PFSK-1 (cell line): ENCODE measurements around the gene SIPA1.

ENCODE experiments used
- FOXP2 ChIP-seq: optimal IDR thresholded peaks from 2 replicates; pipeline ENCODE3; 2011; ENCODE audit warnings: borderline replicate concordance, control low read depth, inconsistent platforms; ENCODE audit not compliant: insufficient read depth; ENCODE audit errors: extremely low read length, extremely low read depth
- POLR2AphosphoS5 ChIP-seq: IDR thresholded peaks from 2 replicates; pipeline ENCODE4 v1.6.1; 2012; ENCODE audit warnings: low read depth, mild to moderate bottlenecking, control low read depth, low read length, moderate library complexity
- REST ChIP-seq, 2 experiments: IDR thresholded peaks; 2 replicates each; pipeline versions ENCODE4 v1.6.1 to v1.8.0; 2011 to 2012; ENCODE audit warnings: low read depth in 2 of 2, low read length in 2 of 2, control low read depth in 1 of 2, inconsistent platforms in 1 of 2, mild to moderate bottlenecking in 1 of 2, moderate library complexity in 1 of 2; ENCODE audit not compliant: insufficient read depth in 1 of 2
- SIN3A ChIP-seq: IDR thresholded peaks from 2 replicates; pipeline ENCODE4 v1.6.1; 2012; ENCODE audit warnings: mild to moderate bottlenecking, low read length, moderate library complexity, borderline replicate concordance; ENCODE audit not compliant: insufficient read depth
- TAF1 ChIP-seq: IDR thresholded peaks from 2 replicates; pipeline ENCODE4 v1.6.1; 2012; ENCODE audit warnings: low read length, control low read depth, borderline replicate concordance; ENCODE audit not compliant: insufficient read depth

Gene SIPA1

GRCh38 chr11:65592858-65593517 lies 44.9 kb upstream of the SIPA1 start:
- no peak for TF ChIP-seq SIN3A
- no peak for TF ChIP-seq TAF1
- TF ChIP-seq REST (IDR thresholded peaks at IDR 0.05; ENCODE audit: insufficient read depth in 1 of 2, low read depth in 2 of 2, low read length in 2 of 2), result no peak
- TF ChIP-seq FOXP2, result no peak
- TF ChIP-seq POLR2AphosphoS5, result no peak

- TF ChIP-seq POLR2AphosphoS5, result no peak
These were observed 44.1 kb upstream of the SIPA1 start for GRCh38 chr11:65593518-65594414.

GRCh38 chr11:65595131-65595530 lies 42.8 kb upstream of the SIPA1 start:
- TF ChIP-seq REST (IDR thresholded peaks at IDR 0.05; ENCODE audit: insufficient read depth in 1 of 2, low read depth in 2 of 2, low read length in 2 of 2) (no peak), SIN3A (no peak), FOXP2 (no peak), POLR2AphosphoS5 (no peak), TAF1 (no peak)

GRCh38 chr11:65595543-65596281 lies 42.2 kb upstream of the SIPA1 start, which contains the start of gene KCNK7:
KCNK7 (minus strand) TSS chr11:65595800; CDS start chr11:65595772, 28 bp downstream.
- no peak for TF ChIP-seq REST (IDR thresholded peaks at IDR 0.05; ENCODE audit: insufficient read depth in 1 of 2, low read depth in 2 of 2, low read length in 2 of 2)
- TF ChIP-seq TAF1, result no peak
- no peak for TF ChIP-seq FOXP2
- TF ChIP-seq SIN3A, result no peak
- no peak for TF ChIP-seq POLR2AphosphoS5

GRCh38 chr11:65596520-65596919 lies 41.4 kb upstream of the SIPA1 start:
- TF ChIP-seq TAF1, result no peak
- no peak for TF ChIP-seq FOXP2
- no peak; the same call in 1 of the 2 replicates for TF ChIP-seq POLR2AphosphoS5
- no peak for TF ChIP-seq REST (IDR thresholded peaks at IDR 0.05; ENCODE audit: insufficient read depth in 1 of 2, low read depth in 2 of 2, low read length in 2 of 2)
- no peak for TF ChIP-seq SIN3A
